GM20431 (cell line): ENCODE data around the gene KDM4B.
"Not testable (repeated sequence)": the region's sequence is repeated elsewhere in the genome, so short reads cannot be mapped to it uniquely, and the experiment has no call there.

Experiments
- in situ Hi-C: fragments of 300-500 bp; cut with MseI, MboI; formaldehyde crosslinking; loops from one replicate; pipeline ENCODE4 v1.15.0; 2020; ENCODE audit warnings: low sequenced_read_pairs; ENCODE audit not compliant: unreplicated experiment

Gene KDM4B

DNA sequence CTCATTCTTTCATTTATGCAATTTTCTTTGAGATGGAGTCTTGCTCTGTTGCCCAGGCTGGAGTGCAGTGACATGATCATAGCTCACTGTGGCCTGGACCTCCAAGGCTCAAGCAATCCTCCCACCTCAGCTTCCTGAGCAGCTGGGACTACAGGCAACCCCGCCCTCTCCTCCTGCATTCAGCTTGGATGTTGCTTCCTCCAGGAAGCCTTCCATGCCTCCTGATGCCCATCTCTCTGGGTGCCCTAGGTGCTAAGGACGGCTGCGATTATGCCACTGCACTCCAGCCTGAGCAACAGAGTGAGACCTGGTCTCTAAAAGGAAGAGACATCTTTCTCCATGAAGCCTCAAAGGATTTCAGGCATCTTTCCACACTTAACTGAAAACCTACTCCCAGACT lies 209.9 kb downstream of the KDM4B start:
- in situ Hi-C loops: no loop called here

DNA sequence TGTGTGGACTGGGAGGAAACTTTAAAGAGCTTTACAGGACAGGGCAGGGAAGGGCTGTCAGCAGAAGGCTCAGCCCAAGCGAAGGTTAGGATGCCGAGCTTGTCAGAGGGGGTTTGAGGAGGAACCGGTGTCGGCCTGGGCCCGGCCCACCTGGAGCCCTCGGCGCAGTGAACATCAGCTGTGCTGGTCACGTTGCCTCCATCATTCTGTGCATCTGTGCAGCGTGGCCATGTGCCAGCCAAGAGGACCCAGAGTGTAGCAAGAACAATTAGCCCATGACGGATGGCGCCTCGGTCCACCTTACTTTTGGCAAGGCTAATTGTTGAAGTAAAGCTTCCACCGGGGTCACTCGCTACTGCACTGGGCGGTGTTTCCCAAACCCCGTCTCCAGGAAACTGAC lies 210.3 kb downstream of the KDM4B start:
- in situ Hi-C loops: no loop called here

DNA sequence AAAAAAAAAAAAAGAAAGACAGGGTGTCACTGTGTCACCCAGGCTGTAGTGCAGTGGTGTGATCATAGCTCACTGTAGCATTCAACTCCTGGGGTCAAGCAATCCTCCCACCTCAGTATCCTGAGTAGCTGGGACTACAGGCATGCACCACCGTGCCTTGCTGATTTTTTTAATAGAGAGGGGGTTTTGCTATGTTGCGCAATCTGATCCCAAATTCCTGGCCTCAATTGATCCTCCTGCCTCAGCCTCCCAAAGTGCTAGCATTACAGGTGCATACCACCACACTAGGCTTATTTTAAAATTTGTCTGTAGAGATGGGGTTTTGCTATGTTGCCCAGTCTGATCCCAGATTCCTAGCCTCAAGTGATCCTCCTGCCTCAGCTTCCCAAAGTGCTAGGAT lies 212.4 kb downstream of the KDM4B start:
- in situ Hi-C loops: no loop called here

DNA sequence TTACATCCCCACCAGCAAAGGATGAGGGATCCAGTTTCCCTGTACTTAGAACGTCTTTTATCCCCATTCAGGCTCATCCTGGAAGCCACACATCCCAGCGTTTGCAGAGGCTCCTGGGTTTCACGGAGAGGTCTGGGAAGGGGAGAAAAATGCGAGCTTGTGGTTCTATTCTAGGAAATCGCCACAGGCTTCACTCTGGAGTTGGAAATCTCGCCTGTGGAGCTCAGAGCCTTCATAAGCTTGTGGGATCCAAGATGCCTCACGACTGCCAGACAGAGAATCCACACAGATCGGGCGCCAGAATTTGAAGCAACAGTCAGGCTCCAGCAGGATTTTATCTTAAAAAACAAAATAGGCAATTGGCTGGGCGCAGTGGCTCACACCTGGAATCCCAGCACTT lies 213.8 kb downstream of the KDM4B start:
- in situ Hi-C loops: no loop called here

DNA sequence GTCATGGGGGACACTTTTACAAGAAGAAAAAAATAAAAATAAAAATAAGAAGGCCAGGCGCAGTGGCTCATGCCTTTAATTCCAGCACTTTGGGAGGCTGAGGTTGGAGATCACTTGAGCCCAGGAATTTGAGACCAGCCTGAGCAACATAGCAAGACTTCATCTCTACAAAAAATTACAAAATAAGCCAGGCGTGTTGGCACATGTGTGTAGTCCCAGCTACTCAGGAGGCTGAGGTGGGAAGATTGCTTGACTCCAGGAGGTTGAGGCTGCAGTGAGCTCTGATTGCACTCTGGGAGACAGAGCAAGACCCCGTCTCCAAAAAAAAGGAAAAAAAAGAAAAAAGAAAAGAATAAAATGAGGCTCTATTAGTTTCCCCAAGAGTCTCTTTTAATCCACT lies 214.7 kb downstream of the KDM4B start:
- in situ Hi-C loops: no loop called here

DNA sequence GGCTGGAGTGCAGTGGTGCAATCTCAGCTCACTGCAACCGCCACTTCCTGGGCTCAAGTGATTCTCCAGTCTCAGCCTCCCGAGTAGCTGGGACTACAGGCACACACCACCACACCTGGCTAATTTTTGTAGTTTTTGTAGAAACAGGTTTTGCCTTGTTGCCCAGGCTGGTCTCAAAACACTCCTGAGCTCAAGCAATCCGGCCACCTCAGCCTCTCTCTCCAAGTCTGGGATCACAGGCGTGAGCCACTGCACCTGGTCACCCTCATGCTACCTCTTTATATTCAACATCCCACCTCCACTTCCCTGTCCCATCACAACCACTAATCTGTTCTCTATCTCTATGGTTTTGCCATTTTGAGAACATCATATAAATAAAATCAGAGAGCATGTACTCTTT lies 216.0 kb downstream of the KDM4B start:
- in situ Hi-C loops: no loop called here

DNA sequence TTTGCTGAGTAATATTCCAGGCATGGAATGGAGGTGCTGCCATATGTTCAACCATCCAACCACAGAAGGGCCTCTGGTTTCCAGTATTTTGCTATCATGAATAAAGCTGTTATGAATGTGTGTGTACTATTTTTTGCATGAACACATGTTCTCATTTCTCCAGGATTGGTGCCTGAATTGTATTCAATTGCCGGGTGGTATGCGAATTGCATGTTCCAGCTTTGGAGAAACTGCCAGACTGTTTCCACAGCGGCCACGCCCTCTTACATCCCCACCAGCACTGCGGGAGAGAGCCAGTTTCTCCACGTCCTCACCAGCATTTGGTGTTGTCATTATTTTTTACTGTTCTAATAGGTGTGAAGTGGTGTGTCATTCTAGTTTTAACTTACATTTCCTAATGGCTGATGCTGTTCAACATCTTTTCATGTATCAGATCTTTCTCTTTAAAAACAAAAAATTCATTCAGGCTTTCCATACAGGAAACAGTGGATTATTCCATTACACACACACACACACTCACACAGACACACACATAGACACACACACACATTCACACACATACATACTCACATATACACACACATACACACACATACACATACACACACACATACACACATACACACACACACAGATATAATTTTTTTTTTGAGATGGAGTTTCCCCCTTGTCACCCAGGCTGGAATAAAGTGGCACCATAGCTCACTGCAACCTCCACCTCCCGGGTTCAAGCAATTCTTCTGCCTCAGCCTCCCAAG lies 217.6 kb downstream of the KDM4B start:
- in situ Hi-C loops: no loop called here

DNA sequence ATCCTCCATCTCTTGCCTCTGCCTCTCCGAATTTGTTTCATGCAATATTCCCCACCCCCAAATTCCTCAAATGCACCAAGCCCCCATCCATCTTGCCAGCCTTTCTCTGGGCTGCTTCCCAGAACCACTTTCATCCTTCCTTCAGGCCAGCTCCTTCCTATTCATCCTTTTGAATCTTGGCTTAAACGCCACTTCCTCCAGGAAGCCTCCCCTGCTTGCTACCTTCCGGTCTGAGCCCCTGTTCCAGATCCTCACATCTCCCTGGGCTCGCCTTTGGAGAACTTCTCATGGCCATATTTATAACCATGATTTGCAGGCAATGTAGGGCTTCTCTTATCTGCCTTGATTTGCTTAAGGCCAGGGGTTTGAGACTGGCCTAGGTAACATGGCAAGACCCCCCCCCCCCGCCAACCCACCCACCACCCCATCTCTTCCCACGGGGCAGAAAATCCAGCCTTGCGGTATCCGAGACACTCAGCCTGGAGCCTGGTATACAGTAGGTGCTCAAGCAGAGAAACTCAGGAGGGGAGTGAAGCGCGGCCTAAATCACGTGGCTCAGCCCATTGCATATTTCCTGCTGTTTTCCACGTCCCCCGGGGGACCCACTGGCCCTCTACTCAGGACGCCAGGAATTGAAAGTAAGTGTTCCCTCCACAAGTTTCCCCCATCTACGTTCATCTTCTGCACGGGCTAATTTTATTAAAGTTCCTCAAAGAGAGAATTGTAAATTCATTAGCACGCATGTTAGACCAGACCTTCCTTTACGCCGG lies 219.8 kb downstream of the KDM4B start:
- in situ Hi-C loops: no loop called here

DNA sequence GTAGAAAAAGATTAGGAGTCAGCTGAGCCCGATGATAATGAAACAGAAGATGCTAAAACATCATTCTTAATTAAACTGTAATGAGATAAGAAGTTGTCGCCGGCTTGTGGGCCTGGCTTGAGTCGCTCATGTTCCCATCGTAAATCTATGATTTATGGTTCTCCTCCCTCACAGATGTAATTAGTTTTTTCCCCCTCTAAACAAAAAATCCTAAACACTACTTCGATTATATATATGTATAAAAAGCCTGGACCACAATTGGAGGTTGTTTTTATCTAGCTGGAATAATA lies 220.3 kb downstream of the KDM4B start:
- in situ Hi-C loops: no loop called here

DNA sequence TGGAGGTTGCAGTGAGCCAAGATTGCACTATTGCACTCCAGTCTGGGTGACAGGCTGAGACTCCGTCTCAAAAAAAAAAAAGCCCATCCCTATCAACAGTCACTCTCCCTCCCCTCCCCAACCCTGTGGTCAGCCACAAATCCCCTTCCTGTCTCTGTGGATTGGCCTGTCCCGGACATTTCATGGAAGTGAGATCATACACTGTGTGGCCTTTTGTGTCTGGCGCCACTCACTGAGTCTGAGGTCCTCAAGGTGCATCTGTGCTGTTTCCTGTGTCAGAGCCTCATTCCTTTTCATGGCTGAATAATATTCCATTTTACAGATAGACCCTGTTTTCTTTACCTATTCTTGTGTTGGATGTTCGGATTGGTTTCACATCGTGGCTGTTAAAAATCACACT lies 222.2 kb downstream of the KDM4B start:
- in situ Hi-C loops: no loop called here

DNA sequence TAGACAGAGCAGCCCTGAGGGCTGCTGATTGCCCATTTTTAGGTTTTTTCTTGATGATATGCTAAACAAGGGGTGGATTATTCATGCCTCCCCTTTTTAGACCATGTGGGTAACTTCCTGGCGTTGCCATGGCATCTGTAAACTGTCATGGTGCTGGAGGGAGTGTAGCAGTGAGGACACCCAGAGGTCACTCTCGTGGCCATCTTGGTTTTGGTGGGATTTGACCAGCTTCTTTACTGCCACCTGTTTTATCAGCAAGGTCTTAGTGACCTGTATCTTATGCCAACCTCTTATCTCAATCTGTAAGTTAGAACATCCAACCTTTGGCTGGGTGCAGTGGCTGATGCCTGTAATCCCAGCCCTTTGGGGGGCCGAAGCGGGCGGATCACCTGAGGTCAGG lies 223.7 kb downstream of the KDM4B start:
- in situ Hi-C loops: no loop called here

DNA sequence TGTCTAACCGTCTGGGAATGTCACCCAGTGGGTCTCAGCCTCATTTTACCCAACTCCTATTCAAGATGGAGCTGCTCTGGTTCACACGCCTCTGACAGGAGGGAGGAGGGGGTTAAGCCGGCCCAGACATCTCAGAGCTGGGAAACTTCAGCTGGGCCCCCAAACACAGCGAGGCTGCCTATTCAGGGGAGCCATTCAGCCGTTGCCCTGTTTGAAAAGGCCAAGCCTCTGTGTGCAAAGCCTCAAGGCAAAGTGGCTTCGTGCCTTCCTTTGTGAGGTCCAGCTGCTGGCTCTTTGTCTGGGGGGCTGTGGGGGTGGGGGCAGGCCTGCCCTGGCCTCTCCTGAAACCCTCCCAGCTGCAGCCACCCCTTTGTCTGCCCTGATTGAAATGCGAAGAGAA lies 224.3 kb downstream of the KDM4B start:
- in situ Hi-C loops: no loop called here

DNA sequence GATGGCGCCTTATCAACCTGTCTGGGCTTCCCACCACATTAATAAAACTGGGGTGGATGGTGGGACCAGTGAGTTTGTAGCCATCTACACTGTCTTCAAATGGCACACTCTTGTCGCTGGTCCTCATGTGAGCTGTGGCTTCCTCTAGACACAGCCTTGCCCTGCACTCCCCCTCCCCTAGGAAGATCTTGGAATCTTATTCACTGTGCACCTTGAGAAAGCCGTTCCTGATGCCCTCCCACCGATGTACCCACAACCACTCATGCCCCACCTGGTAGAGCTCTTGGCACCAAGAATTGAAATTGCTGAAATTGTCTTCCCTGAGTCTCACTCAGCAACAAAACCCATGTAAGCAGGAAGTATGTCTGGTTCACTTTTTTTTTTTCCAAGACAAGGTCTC lies 225.7 kb downstream of the KDM4B start:
- in situ Hi-C loops: no loop called here

DNA sequence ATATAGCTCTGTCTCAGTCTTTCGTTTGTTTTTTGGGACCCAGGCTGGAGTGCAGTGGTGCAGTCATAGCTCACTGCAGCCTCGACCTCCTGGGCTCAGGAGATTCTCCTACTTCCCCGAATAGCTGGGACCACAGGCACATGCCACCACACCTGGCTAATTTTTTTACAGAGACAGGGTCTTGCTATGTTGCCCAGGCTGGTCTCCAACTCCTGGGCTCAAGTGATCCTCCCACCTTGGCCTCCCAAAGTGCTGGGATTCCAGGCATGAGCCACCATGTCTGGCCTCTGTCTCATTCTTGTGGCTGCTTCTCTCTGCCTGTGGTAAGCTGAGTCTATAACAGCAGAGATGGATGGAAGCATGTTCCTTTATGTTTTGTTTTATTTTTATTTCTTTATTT lies 226.7 kb downstream of the KDM4B start:
- in situ Hi-C loops: not testable (repeated sequence)

DNA sequence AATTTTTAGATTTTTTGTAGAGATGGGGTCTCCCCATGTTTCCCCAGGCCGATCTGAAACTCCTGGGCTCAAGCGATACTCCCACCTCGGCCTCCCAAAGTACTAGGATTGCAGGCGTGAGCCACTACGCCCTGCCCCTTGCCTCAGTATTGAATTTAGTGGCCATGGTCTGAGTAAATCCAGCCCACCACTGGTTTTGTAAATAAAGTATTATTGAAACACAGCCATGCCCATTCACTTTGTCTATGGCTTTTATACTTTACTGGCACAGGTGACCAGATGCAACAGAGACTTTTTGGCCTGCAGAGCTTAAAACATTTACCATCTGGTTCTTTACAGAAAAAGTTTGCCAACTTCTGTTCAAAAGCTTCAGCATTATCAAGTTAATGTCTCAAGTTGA lies 227.9 kb downstream of the KDM4B start:
- in situ Hi-C loops: no loop called here

DNA sequence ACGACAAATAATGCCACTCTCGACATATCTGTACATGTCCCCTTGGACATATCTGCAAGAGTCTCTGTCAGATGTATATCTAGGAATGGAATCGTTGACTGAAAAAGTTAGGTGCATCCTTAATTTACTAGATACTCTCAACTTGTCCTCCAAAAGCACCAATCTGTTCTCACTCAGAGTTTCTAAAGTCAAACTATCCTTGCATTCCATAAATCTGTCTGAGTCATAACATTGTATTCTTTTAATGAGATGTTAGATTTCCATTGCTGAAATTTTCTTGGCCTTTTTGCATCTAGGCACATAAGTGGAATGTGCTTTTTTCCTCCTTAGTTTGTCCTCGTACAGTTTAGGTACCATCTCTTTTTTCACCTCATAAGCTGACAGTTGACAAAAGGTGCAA lies 231.9 kb downstream of the KDM4B start:
- in situ Hi-C loops: no loop called here

DNA sequence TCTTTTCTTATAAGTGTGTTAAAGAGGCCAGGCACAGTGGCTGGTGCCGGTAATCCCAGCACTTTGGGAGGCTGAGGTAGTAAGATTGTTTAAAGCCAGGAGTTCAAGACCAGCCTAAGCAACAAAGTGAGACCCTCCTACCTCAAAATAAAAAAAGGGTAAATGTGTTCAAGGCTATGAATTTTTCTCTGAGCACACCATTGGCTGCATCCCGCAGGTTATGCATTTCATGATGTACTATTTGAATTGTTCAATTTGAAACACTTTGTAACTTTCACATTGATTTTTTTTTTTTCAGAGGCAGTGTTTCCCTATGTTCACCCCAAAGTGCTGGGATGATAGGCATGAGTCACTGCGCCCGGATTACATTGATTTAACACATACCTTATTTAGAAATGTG lies 233.6 kb downstream of the KDM4B start:
- in situ Hi-C loops: no loop called here
